ENCODE measurements around the gene TOLLIP.

GRCh38 chr11:1342946-1343345 lies 33.5 kb upstream of the TOLLIP start:
- TF ChIP-seq CTCF (IDR thresholded peaks at IDR 0.05) (no peak), POLR2A (IDR thresholded peaks at IDR 0.05) (no peak), POLR2AphosphoS5 (IDR thresholded peaks at IDR 0.05) (no peak), EP300 (IDR thresholded peaks at IDR 0.05) (no peak)
